ENCODE data around the gene CFD.

The CFD gene

DNA sequence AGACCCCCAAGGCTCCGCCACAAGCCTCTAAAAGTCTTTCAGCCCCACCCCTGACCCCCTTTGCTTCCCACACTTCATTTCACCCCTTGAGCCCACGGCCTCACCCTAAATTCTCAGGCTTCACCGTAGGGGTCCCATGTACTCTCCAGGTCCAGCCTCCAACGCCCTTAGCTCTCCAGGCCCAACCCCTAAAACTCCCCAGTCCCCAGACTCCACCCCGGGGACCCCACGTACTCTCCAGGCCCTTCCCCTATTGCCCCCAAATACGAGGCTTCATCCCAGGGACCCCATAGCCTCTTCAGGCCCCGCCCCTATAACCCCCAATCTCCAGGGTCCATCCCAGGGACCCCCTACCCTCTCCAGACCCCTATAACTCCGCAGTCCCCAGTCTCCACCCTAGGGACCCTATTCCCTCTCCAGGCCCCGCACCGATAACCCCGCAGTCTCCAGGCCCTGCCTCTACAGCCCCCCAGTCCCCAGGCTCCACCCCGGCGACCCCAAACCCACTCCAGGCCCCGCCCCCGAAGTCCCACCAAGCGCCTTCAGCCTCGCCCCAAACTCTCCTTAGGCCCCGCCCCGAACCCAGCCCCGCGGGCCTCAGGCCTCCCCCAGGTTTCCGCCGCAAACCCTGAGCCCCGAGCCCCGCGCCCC is 32.9 kb downstream of the CFD start:
- H3K4me3 ChIP-seq (ENCODE audit: low read length), result peak overlapping the region; percentile 92
- TF ChIP-seq ZNF274 (IDR thresholded peaks at IDR 0.05; ENCODE audit: low read depth, low read length), result no peak

DNA sequence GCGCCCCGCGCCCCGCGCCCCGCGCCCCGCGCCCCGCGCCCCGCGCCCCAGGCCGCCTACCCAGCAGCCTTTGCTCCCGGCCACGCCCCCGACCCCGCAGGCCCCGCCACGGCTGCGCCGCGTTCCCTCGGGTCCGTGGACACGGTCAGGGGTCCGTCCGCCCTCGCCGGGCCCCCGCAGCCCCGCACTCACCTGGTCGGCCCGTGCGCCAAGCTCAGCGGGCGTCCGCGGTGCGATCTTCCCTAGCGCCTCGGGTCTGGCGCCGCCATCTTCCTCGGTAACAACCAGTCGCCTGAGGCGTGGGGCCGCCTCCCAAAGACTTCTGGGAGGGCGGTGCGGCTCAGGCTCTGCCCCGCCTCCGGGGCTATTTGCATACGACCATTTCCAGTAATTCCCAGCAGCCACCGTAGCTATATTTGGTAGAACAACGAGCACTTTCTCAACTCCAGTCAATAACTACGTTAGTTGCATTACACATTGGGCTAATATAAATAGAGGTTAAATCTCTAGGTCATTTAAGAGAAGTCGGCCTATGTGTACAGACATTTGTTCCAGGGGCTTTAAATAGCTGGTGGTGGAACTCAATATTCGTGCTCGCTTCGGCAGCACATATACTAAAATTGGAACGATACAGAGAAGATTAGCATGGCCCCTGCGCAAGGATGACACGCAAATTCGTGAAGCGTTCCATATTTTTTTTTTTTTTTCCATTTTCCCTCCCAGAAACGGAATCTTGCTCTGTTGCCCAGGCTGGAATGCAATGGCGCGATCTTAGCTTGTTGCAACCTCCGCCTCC is 33.6 kb downstream of the CFD start, which contains the start of the genes MED16 and RNU6-9:
TSS of gene MED16 (minus strand) at position 294 of the 796 bp plus-strand sequence. CDS start 2,056 bp downstream, outside the sequence.
TSS of gene RNU6-9 (plus strand) at position 591 of the 796 bp plus-strand sequence.
- peak within 1 kb of the TSS; percentile 92 for H3K4me3 ChIP-seq (ENCODE audit: low read length)
- TF ChIP-seq ZNF274 (IDR thresholded peaks at IDR 0.05; ENCODE audit: low read depth, low read length), result no peak

- H3K4me3 ChIP-seq (ENCODE audit: low read length), result no peak overlapping the region
- TF ChIP-seq ZNF274 (IDR thresholded peaks at IDR 0.05; ENCODE audit: low read depth, low read length), result no peak
These were observed 37.0 kb downstream of the CFD start for GRCh38 chr19:896434-896833.

DNA sequence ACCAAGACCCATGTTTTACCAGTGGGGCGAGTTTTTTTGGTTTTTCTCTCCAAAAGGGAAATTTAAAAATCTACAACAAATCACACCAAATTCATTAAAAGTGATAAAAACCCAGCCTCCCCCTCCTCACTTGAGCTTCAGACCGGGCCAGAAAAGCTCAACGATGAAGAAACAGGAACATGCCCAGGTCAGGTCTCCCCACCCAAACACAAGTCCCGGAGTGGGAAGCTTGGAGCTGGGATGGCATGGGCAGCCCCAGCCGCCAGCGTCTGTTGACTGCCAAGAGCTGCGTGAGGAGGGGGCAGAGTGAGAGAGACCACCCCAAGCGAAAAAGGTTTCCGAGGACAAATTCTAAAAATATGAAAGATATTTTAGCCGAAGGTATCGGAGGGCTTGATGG is 37.5 kb downstream of the CFD start:
- TF ChIP-seq ZNF274 (IDR thresholded peaks at IDR 0.05; ENCODE audit: low read depth, low read length), result no peak
- H3K4me3 ChIP-seq (ENCODE audit: low read length), result no peak overlapping the region

GRCh38 chr19:897442-898039 is 38.1 kb downstream of the CFD start:
- no peak overlapping the region for H3K4me3 ChIP-seq (ENCODE audit: low read length)
- no peak for TF ChIP-seq ZNF274 (IDR thresholded peaks at IDR 0.05; ENCODE audit: low read depth, low read length)

GRCh38 chr19:898663-899062 is 39.2 kb downstream of the CFD start:
- TF ChIP-seq ZNF274 (IDR thresholded peaks at IDR 0.05; ENCODE audit: low read depth, low read length), result no peak
- H3K4me3 ChIP-seq (ENCODE audit: low read length), result no peak overlapping the region

- H3K4me3 ChIP-seq (ENCODE audit: low read length), result no peak overlapping the region
- TF ChIP-seq ZNF274 (IDR thresholded peaks at IDR 0.05; ENCODE audit: low read depth, low read length), result no peak
These were observed 40.0 kb downstream of the CFD start for GRCh38 chr19:899336-900042.

GRCh38 chr19:900043-900301 is 40.5 kb downstream of the CFD start:
- no peak overlapping the region for H3K4me3 ChIP-seq (ENCODE audit: low read length)
- no peak for TF ChIP-seq ZNF274 (IDR thresholded peaks at IDR 0.05; ENCODE audit: low read depth, low read length)

DNA sequence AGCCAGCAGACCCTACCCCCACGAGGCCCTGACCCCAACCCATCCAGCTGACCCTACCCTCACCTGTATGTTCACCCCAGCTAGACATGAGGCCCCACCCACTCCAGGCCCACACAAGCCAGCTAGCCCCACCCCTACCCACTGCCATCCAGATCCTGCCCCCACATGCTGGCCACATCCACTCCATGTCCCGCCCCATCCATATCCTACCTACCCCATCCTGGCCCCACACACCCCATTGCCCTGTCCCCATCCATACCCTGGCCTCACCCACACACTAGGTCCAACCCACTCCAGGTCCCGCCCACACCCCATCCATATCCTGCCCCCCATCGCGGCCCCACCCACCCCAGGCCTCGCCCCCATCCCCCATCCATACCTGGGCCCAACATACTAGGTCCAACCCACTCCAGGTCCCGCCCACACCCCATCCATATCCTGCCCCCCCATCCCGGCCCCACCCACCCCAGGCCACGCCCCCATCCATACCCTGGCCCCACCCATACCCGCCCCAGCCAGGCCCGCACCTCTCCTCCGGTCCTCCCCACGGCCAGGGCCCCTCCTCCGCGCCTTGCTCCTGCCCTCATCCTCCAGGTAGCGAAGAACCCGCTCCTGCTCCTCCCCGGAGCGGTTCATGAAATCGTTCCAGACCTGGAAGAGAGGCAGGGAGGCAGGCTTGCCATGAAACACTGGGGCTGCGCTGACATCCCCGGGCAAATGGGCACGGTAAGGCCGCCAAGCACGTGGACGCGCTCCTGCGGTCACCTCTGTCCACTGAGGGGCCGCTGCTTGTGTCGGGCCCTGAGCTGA is 41.0 kb downstream of the CFD start:
- TF ChIP-seq ZNF274 (IDR thresholded peaks at IDR 0.05; ENCODE audit: low read depth, low read length), result no peak
- H3K4me3 ChIP-seq (ENCODE audit: low read length), result no peak overlapping the region

GRCh38 chr19:901216-902092 is 42.0 kb downstream of the CFD start:
- TF ChIP-seq ZNF274 (IDR thresholded peaks at IDR 0.05; ENCODE audit: low read depth, low read length), result no peak
- no peak overlapping the region for H3K4me3 ChIP-seq (ENCODE audit: low read length)

DNA sequence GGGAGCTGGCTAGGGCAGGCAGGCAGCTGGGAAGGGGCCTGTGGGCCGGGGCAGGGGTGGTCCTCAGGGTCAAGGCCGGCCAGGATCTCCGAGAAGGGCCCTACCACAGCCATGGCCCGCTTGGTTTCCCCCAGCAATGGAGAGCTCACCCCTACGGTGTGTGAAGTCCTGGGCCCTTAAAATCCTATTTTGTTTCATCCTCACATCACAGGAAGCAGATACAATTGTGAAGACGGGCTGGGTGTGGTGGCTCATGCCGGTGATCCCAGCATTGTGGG is 42.6 kb downstream of the CFD start:
- no peak for TF ChIP-seq ZNF274 (IDR thresholded peaks at IDR 0.05; ENCODE audit: low read depth, low read length)
- H3K4me3 ChIP-seq (ENCODE audit: low read length), result no peak overlapping the region

- no peak for TF ChIP-seq ZNF274 (IDR thresholded peaks at IDR 0.05; ENCODE audit: low read depth, low read length)
- no peak overlapping the region for H3K4me3 ChIP-seq (ENCODE audit: low read length)
These were observed 43.2 kb downstream of the CFD start for GRCh38 chr19:902446-903226.
